HG02943 (cell line): ENCODE measurements around the gene TRIO.

Experiments
- ATAC-seq: cut with Tn5 transposase; IDR thresholded peaks from one replicate; pipeline ENCODE4 v1.9.1; 2021; ENCODE audit warnings: mild to moderate bottlenecking, low read depth, moderate library complexity; ENCODE audit not compliant: unreplicated experiment

The TRIO gene

GRCh38 chr5:14218897-14219573, 75.9 kb downstream of the TRIO start:
- ATAC-seq, result no peak

- ATAC-seq, result no peak
These were observed 76.8 kb downstream of the TRIO start for GRCh38 chr5:14219800-14220512.

- ATAC-seq, result no peak
These were observed 77.5 kb downstream of the TRIO start for GRCh38 chr5:14220642-14221041.

- no peak for ATAC-seq
These were observed 78.6 kb downstream of the TRIO start for GRCh38 chr5:14221732-14222131.

- ATAC-seq, result no peak
These were observed 79.1 kb downstream of the TRIO start for GRCh38 chr5:14222206-14222605.

- ATAC-seq, result no peak
These were observed 80.2 kb downstream of the TRIO start for GRCh38 chr5:14223372-14223771.

- no peak for ATAC-seq
These were observed 82.2 kb downstream of the TRIO start for GRCh38 chr5:14225173-14225834.

GRCh38 chr5:14226149-14226548, 83.0 kb downstream of the TRIO start:
- ATAC-seq, result no peak

GRCh38 chr5:14226554-14226953, 83.4 kb downstream of the TRIO start:
- ATAC-seq, result no peak

- no peak for ATAC-seq
These were observed 83.8 kb downstream of the TRIO start for GRCh38 chr5:14226992-14227391.

GRCh38 chr5:14227513-14227912, 84.4 kb downstream of the TRIO start:
- ATAC-seq, result no peak

GRCh38 chr5:14228219-14228618, 85.1 kb downstream of the TRIO start:
- no peak for ATAC-seq

GRCh38 chr5:14229181-14229580, 86.0 kb downstream of the TRIO start:
- ATAC-seq, result no peak

GRCh38 chr5:14229734-14230133, 86.6 kb downstream of the TRIO start:
- ATAC-seq, result no peak

GRCh38 chr5:14231156-14231555, 88.0 kb downstream of the TRIO start:
- ATAC-seq, result no peak

- no peak for ATAC-seq
These were observed 88.7 kb downstream of the TRIO start for GRCh38 chr5:14231890-14232289.

- no peak for ATAC-seq
These were observed 91.1 kb downstream of the TRIO start for GRCh38 chr5:14234204-14234603.

GRCh38 chr5:14235872-14236271, 92.7 kb downstream of the TRIO start:
- ATAC-seq, result peak; percentile 51

GRCh38 chr5:14236757-14237156, 93.6 kb downstream of the TRIO start:
- no peak for ATAC-seq

GRCh38 chr5:14237317-14238086, 94.4 kb downstream of the TRIO start:
- ATAC-seq, result no peak

- ATAC-seq, result no peak
These were observed 95.1 kb downstream of the TRIO start for GRCh38 chr5:14238272-14238671.
